PC-9 (cell line): ENCODE results near the gene SECTM1. TPM values are rescaled to one million over a fixed set of nuclear protein-coding genes. Genes with fewer than 3 reads are reported as not detected.

Experiments used
- BruUV-seq: library from RNA; stranded (reverse); fragments of 400-500 nt; replicated peaks from 2 replicates; lab custom pipeline; 2021; lab: Mats Ljungman, UMichigan
- CTCF ChIA-PET: fragments of 300-600 bp; sonication (Branson Sonifier 250); formaldehyde crosslinking; loops from one replicate; lab custom pipeline; 2022; ENCODE audit warnings: antibody characterized with exemption; lab: Charles Lee
- POLR2A ChIA-PET: fragments of 300-600 bp; sonication (Branson Sonifier 250); formaldehyde crosslinking; loops from one replicate; lab custom pipeline; 2022; ENCODE audit warnings: antibody characterized with exemption; ENCODE audit not compliant: unreplicated experiment; lab: Charles Lee
- DNase-seq, 2 experiments: peaks; one replicate each; pipeline versions ENCODE4 v3.0.0 to v3.0.0-alpha.2; 2015 to 2022; ENCODE audit warnings: mixed read lengths in 1 of 2
- H2AFZ ChIP-seq: fragments of 200-600 bp; sonication (generic); 2 replicates; pipeline ENCODE4 v1.8.1; 2017; ENCODE audit warnings: antibody characterized with exemption
- H3F3A ChIP-seq: fragments of 200-600 bp; sonication (generic); 2 replicates; pipeline ENCODE4 v1.8.1; 2017; ENCODE audit warnings: antibody characterized with exemption, mild to moderate bottlenecking, low read depth; ENCODE audit not compliant: insufficient read depth
- H3K27ac ChIP-seq: fragments of 200-600 bp; sonication (generic); 2 replicates; pipeline ENCODE4 v1.6.1; 2016; ENCODE audit warnings: mixed run types
- H3K27me3 ChIP-seq: fragments of 200-600 bp; sonication (generic); 2 replicates; pipeline ENCODE4 v1.6.1; 2016; ENCODE audit warnings: low read depth, mixed run types; ENCODE audit not compliant: insufficient read depth
- H3K36me3 ChIP-seq: fragments of 200-600 bp; sonication (generic); 2 replicates; pipeline ENCODE4 v1.6.1; 2016; ENCODE audit warnings: low read depth, mixed run types
- H3K4me1 ChIP-seq: fragments of 200-600 bp; sonication (generic); replicated peaks from 2 replicates; pipeline ENCODE4 v1.6.1; 2016; ENCODE audit warnings: mixed run types; ENCODE audit not compliant: insufficient read depth
- H3K4me2 ChIP-seq: fragments of 200-600 bp; sonication (generic); 2 replicates; pipeline ENCODE4 v1.6.1; 2017; ENCODE audit warnings: mixed run types
- H3K4me3 ChIP-seq: fragments of 200-600 bp; sonication (generic); 2 replicates; pipeline ENCODE4 v1.6.1; 2016; ENCODE audit warnings: mixed run types
- H3K79me2 ChIP-seq: fragments of 200-600 bp; sonication (generic); 2 replicates; pipeline ENCODE4 v1.6.1; 2017; ENCODE audit warnings: low read depth, mixed run types
- H3K9me2 ChIP-seq: fragments of 200-600 bp; sonication (generic); 2 replicates; pipeline ENCODE4 v1.8.1; 2017; ENCODE audit warnings: mild to moderate bottlenecking; ENCODE audit not compliant: insufficient read depth
- H3K9me3 ChIP-seq: fragments of 200-600 bp; sonication (generic); 2 replicates; pipeline ENCODE4 v1.8.1; 2016; ENCODE audit warnings: low read depth; ENCODE audit not compliant: insufficient read depth
- H4K20me1 ChIP-seq: fragments of 200-600 bp; sonication (generic); 2 replicates; pipeline ENCODE4 v1.8.1; 2017; ENCODE audit not compliant: insufficient read depth
- CTCF ChIP-seq: fragments of 200-600 bp; sonication (generic); conservative IDR thresholded peaks from 2 replicates; pipeline ENCODE4 v1.6.1; 2017; ENCODE audit warnings: mixed run types, antibody characterized with exemption, mild to moderate bottlenecking, moderate library complexity
- EZH2 ChIP-seq: fragments of 200-600 bp; sonication (generic); IDR thresholded peaks from 2 replicates; pipeline ENCODE4 v1.8.0; 2017; ENCODE audit warnings: antibody characterized with exemption, low read depth
- intact Hi-C: fragments of 100-400 bp; cut with micrococcal nuclease; formaldehyde crosslinking; loops from one replicate; pipeline ENCODE4 v1.10.0; 2022; ENCODE audit not compliant: unreplicated experiment
- total RNA-seq: library from RNA; stranded (reverse); gene quantifications from 2 replicates; pipeline ENCODE4 v1.2.3, GENCODE V29; 2021

SECTM1 gene
- total RNA-seq, 1 experiment from 2014 or later, result 3.6 TPM

DNA sequence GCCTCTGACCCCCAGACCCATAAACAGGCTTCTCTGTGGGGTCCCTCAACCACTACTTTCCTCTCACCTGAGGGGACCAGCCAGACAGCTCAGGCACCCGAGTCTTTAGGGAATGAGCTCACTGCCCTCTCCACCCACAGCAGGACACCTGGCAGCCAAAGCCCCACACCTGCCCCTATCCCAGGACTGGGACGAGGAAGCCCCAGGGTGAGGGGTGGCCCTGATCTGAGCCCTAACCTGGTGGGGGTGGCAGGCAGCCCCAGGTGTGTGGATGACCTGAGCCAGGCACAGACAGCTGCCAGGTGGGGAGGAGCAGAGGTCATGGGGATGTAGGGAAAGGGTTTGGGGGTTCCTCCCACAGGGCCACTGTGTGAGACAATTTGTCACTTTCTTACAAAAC, 23.8 kb upstream of the SECTM1 start:
- H3K27ac ChIP-seq, result no peak overlapping the region
- no peaks in the 10 kb centered on the region for H3K36me3 ChIP-seq
- no peak overlapping the region for H2AFZ ChIP-seq
- intact Hi-C loops, result loop anchor here (10.0 kb wide), 3 partner anchors 137 to 527 kb away; no protein-coding TSS in a partner anchor
- H4K20me1 ChIP-seq, result no peaks in the 10 kb centered on the region
- H3K27me3 ChIP-seq, result no peaks in the 10 kb centered on the region
- no peak for DNase-seq
- no peaks in the 10 kb centered on the region for H3K9me3 ChIP-seq
- no peaks in the 10 kb centered on the region for H3K9me2 ChIP-seq
- no peak overlapping the region for H3K4me2 ChIP-seq
- no TSS peak for BruUV-seq
- ChIA-PET POLR2A (no interaction called here), CTCF (no interaction called here)
- peaks cover 8% of the 10 kb centered on the region for H3F3A ChIP-seq
- no peaks in the 10 kb centered on the region for H3K4me1 ChIP-seq
- H3K4me3 ChIP-seq, result no peak overlapping the region
- TF ChIP-seq EZH2 (no peak), CTCF (no peak)
- no peaks in the 10 kb centered on the region for H3K79me2 ChIP-seq

DNA sequence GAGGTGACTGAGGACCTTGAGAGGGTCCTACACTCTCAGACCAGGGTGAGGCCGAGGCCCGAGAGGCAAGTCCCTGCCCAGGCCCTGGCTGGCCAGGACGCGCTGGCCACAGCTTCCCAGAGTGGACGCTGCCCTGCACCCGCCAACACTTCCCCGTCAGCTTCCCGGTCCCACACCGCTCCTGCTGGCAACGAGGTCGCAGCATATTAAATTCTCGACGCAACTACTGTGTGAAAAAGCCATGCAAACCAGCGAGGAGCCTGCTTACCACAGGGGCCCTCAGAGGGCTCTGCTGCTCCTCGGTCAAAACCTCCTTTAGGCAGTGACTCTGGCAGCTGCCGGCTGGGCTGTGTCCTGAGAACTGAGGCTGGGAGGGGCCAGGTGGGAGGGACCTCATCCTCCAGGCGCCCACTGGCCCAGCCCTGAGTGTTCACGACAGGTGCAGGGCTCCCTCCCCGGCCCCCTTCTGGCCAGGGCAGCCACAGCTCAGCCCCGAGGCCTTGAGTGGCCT, 23.3 kb upstream of the SECTM1 start:
- Histone ChIP-seq H3K79me2 (no peaks in the 10 kb centered on the region), H3K27me3 (no peaks in the 10 kb centered on the region), H2AFZ (no peak overlapping the region), H3K9me2 (no peaks in the 10 kb centered on the region), H3K9me3 (no peaks in the 10 kb centered on the region), H3K4me3 (no peak overlapping the region), H3K27ac (no peak overlapping the region), H3F3A (peaks cover 8% of the 10 kb centered on the region), H4K20me1 (no peaks in the 10 kb centered on the region), H3K36me3 (no peaks in the 10 kb centered on the region), H3K4me1 (no peaks in the 10 kb centered on the region), H3K4me2 (no peak overlapping the region)
- intact Hi-C loops, result loop anchor here (10.0 kb wide), 3 partner anchors 138 to 528 kb away; no protein-coding TSS in a partner anchor
- DNase-seq, result no peak
- CTCF ChIA-PET, result no interaction called here
- BruUV-seq, result no TSS peak
- TF ChIP-seq CTCF (no peak), EZH2 (no peak)
- POLR2A ChIA-PET, result interaction anchor here (0.6 kb wide), 1 partner anchor 32 kb away, joined by 5 read pairs; no protein-coding TSS in a partner anchor

DNA sequence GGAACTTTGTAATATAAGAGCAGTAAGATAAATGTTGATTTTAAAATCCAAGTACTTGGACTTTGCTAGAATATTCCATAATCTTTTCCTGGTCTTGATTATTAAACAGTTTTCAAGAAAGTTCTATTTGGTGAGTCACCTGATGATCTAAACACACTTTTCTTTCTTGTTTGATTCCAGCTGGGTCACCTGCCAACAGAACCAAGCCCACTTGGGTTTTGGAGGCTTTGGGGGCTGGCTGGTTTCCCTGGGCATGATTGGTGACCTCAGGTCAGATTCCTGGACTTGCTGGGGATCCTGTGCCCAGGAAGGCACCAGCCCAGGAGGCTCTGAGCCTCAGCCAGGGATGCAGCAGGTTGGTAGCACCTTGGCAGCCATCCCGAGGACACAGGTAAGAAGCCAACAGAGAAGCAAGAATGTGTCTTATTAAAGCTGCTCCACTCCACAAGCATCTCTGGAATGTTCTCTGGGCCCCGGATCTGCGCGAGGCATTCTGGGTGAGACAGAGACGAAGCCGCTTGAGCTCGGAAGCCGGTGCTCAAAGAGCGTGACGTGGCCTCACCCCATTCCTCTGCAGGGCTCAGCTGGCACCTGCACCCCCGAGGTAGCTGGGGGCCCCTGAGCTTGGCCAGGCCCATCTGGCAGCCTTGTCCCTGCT, 22.3 kb upstream of the SECTM1 start:
- no peaks in the 10 kb centered on the region for H3K9me3 ChIP-seq
- no peak for TF ChIP-seq EZH2
- no peak overlapping the region for H3K4me2 ChIP-seq
- DNase-seq, result peak; percentile 52 to 62
- no peaks in the 10 kb centered on the region for H3K9me2 ChIP-seq
- intact Hi-C loops, result loop anchor here (10.0 kb wide), 3 partner anchors 139 to 529 kb away; no protein-coding TSS in a partner anchor
- POLR2A ChIA-PET, result interaction anchor here (0.6 kb wide), 1 partner anchor 33 kb away, joined by 5 read pairs; no protein-coding TSS in a partner anchor
- no peaks in the 10 kb centered on the region for H4K20me1 ChIP-seq
- no peaks in the 10 kb centered on the region for H3K27me3 ChIP-seq
- H3K36me3 ChIP-seq, result no peaks in the 10 kb centered on the region
- no peak overlapping the region for H3K27ac ChIP-seq
- no peak overlapping the region for H3K4me3 ChIP-seq
- no TSS peak for BruUV-seq
- H3K4me1 ChIP-seq, result no peaks in the 10 kb centered on the region
- H3K79me2 ChIP-seq, result no peaks in the 10 kb centered on the region
- no peak overlapping the region for H2AFZ ChIP-seq
- CTCF ChIA-PET, result no interaction called here
- H3F3A ChIP-seq, result peaks cover 8% of the 10 kb centered on the region
